Measurements from ENCODE around the gene SLC17A2.

The SLC17A2 gene

DNA sequence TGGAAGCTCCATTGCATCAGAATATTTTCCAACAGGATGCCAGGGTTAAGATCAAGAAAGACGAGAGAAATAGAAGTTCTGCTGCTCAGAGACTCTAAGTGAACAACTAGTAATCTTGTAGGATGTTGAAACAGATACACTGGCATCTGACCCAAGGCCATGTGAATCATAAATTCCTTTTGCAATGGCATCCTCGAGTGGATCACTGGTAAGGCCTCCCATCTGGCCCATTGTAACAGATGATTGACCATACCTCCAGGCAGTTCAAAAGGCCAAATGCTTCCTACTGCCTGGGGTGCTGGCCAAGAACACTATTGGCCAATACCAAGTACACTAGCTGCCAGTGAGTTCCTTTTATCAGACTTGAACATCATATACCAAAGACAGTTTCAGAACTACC, 46.5 kb downstream of the SLC17A2 start:
- no peak overlapping the region for H3K9ac ChIP-seq (ENCODE audit: low read length in 2 of 2)
- H3K27me3 ChIP-seq (ENCODE audit: control insufficient read depth in 1 of 2, insufficient read depth in 2 of 2, low read length in 2 of 2), result peaks cover 0 to 3% of the 10 kb centered on the region in 2 donors
- H3K4me3 ChIP-seq (ENCODE audit: low read length in 2 of 2), result no peak overlapping the region
- H3K4me1 ChIP-seq (ENCODE audit: control insufficient read depth, insufficient read depth, low read length), result no peaks in the 10 kb centered on the region
- H3K9me3 ChIP-seq (ENCODE audit: control insufficient read depth in 2 of 2, low read length in 2 of 2), result no peaks in the 10 kb centered on the region
- no peaks in the 10 kb centered on the region for H3K36me3 ChIP-seq (ENCODE audit: control insufficient read depth in 2 of 2, insufficient read depth in 2 of 2, low read length in 2 of 2)
- no peak overlapping the region for H3K27ac ChIP-seq (ENCODE audit: low read length)

DNA sequence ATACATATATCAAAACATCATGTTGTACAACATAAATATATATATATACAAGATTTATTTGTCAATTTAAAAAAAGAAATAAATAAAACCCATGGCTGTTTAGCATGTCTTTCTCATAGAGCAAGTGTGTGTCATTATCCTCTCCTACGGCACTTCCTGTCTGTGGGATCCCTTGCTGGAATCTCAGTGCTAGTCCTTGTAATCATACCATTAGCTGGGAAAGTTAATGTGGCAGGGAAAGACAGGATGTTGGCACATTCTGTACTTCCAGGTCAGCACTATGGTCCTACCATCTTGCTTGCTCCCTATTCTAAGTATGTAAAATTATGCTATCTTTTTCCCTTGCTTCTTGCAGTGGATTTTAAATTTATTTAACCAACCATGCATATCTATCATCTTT, 47.0 kb downstream of the SLC17A2 start:
- Histone ChIP-seq H3K27ac (ENCODE audit: low read length) (no peak overlapping the region), H3K4me1 (ENCODE audit: control insufficient read depth, insufficient read depth, low read length) (no peaks in the 10 kb centered on the region), H3K9me3 (ENCODE audit: control insufficient read depth in 2 of 2, low read length in 2 of 2) (no peaks in the 10 kb centered on the region), H3K36me3 (ENCODE audit: control insufficient read depth in 2 of 2, insufficient read depth in 2 of 2, low read length in 2 of 2) (no peaks in the 10 kb centered on the region), H3K27me3 (ENCODE audit: control insufficient read depth in 1 of 2, insufficient read depth in 2 of 2, low read length in 2 of 2) (peaks cover 0 to 3% of the 10 kb centered on the region in 2 donors), H3K4me3 (ENCODE audit: low read length in 2 of 2) (no peak overlapping the region), H3K9ac (ENCODE audit: low read length in 2 of 2) (no peak overlapping the region)

GRCh38 chr6:25882051-25882496, 48.4 kb downstream of the SLC17A2 start:
- peak overlapping the region in 1 of 2 donors; percentile 9 for H3K4me3 ChIP-seq (ENCODE audit: low read length in 2 of 2)
- no peak overlapping the region for H3K9ac ChIP-seq (ENCODE audit: low read length in 2 of 2)
- H3K27ac ChIP-seq (ENCODE audit: low read length), result no peak overlapping the region

DNA sequence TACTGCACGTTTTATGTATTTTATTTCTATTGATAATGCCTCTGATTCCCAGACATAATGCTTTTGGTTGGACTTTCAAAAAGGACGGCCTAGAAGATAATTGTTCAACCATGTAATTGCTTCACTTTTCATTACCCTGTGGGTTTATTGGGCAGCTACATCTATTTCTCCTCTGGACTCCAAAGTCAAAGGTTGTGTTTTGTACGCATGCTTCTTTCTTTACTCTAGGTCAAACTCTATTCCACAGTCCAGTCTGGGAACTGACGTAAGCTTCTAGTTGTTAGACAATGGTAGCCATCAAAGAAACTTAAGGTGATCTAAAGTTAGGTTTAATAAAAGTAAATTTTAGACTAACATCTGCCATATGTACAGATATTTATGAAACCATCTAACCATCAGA, 49.9 kb downstream of the SLC17A2 start:
- Histone ChIP-seq H3K27ac (ENCODE audit: low read length) (no peak overlapping the region), H3K9me3 (ENCODE audit: control insufficient read depth in 2 of 2, low read length in 2 of 2) (no peaks in the 10 kb centered on the region), H3K27me3 (ENCODE audit: control insufficient read depth in 1 of 2, insufficient read depth in 2 of 2, low read length in 2 of 2) (peaks cover 0 to 3% of the 10 kb centered on the region in 2 donors), H3K4me3 (ENCODE audit: low read length in 2 of 2) (no peak overlapping the region), H3K36me3 (ENCODE audit: control insufficient read depth in 2 of 2, insufficient read depth in 2 of 2, low read length in 2 of 2) (no peaks in the 10 kb centered on the region), H3K9ac (ENCODE audit: low read length in 2 of 2) (no peak overlapping the region), H3K4me1 (ENCODE audit: control insufficient read depth, insufficient read depth, low read length) (no peaks in the 10 kb centered on the region)

More at GRCh38 chr6:25882051-25882496, 48.4 kb downstream of the SLC17A2 start:
- H3K9me3 ChIP-seq (ENCODE audit: control insufficient read depth in 2 of 2, low read length in 2 of 2), result no peaks in the 10 kb centered on the region
- peaks cover 0 to 3% of the 10 kb centered on the region in 2 donors for H3K27me3 ChIP-seq (ENCODE audit: control insufficient read depth in 1 of 2, insufficient read depth in 2 of 2, low read length in 2 of 2)
- no peaks in the 10 kb centered on the region for H3K4me1 ChIP-seq (ENCODE audit: control insufficient read depth, insufficient read depth, low read length)
- H3K36me3 ChIP-seq (ENCODE audit: control insufficient read depth in 2 of 2, insufficient read depth in 2 of 2, low read length in 2 of 2), result no peaks in the 10 kb centered on the region

DNA sequence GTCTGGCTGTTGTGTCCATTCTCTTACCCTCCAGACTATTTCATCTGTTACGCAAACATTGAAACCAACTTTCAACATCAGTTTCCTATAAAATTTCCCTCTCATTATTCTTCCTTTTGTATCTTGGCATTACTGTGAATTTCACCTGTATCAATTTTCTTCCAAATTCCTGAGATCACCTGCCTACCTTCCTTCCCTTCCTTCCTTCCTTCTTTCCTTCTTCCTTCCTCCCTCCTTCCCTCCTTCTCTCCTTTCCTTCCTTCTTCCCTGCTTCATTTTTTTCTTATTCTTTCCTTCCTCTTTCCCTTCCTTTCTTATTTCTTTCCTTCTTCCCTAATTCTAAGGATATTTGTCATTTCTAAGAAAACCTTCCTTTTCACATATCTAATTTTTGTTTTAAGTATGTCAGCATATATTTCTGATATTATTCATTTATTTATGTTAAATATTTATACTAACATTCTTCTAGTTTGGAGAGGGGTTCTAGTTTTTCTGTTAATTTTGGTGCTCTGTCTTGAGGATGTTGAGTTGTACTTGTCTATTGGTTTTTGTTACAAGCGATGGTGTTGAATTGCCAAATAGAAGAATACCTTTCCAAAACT, 51.7 kb downstream of the SLC17A2 start:
- no peak overlapping the region for H3K9ac ChIP-seq (ENCODE audit: low read length in 2 of 2)
- H3K36me3 ChIP-seq (ENCODE audit: control insufficient read depth in 2 of 2, insufficient read depth in 2 of 2, low read length in 2 of 2), result no peaks in the 10 kb centered on the region
- H3K9me3 ChIP-seq (ENCODE audit: control insufficient read depth in 2 of 2, low read length in 2 of 2), result no peaks in the 10 kb centered on the region
- no peaks in the 10 kb centered on the region for H3K4me1 ChIP-seq (ENCODE audit: control insufficient read depth, insufficient read depth, low read length)
- no peak overlapping the region for H3K4me3 ChIP-seq (ENCODE audit: low read length in 2 of 2)
- H3K27ac ChIP-seq (ENCODE audit: low read length), result no peak overlapping the region
- peaks cover 0 to 3% of the 10 kb centered on the region in 2 donors for H3K27me3 ChIP-seq (ENCODE audit: control insufficient read depth in 1 of 2, insufficient read depth in 2 of 2, low read length in 2 of 2)

DNA sequence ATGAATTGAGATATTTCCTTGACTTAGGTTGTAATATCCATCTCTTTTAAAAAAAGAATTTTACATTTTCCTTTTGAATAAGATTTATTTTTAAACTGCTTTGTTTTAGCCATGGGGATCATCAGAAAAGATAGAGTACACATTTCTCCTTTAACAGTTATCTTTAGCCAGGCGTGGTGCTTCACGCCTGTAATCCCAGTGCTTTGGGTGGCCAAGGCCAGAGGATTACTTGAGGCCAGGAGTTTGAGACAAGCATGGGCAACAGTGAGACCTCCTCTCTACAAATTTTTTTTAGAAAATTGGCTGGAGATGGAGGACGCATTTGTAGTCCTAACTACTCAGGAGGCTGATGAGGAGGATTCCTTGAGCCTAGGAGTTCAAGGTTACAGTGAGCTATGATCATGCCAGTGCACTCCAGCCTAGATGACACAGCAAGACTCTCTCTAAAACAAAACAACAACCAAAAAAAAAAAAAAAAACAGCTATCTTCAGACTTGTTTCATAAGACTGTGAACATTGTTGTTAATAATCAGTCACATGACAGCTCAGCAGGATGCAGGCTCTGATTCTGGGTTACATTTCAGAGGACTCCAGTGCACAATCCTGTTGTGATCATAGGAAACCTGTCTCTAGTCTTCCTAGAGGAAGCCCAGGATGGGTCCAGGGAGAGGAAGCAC, 54.4 kb downstream of the SLC17A2 start:
- peaks cover 0 to 3% of the 10 kb centered on the region in 2 donors for H3K27me3 ChIP-seq (ENCODE audit: control insufficient read depth in 1 of 2, insufficient read depth in 2 of 2, low read length in 2 of 2)
- H3K4me3 ChIP-seq (ENCODE audit: low read length in 2 of 2), result no peak overlapping the region
- no peaks in the 10 kb centered on the region for H3K9me3 ChIP-seq (ENCODE audit: control insufficient read depth in 2 of 2, low read length in 2 of 2)
- no peaks in the 10 kb centered on the region for H3K36me3 ChIP-seq (ENCODE audit: control insufficient read depth in 2 of 2, insufficient read depth in 2 of 2, low read length in 2 of 2)
- H3K27ac ChIP-seq (ENCODE audit: low read length), result no peak overlapping the region
- no peak overlapping the region for H3K9ac ChIP-seq (ENCODE audit: low read length in 2 of 2)
- no peaks in the 10 kb centered on the region for H3K4me1 ChIP-seq (ENCODE audit: control insufficient read depth, insufficient read depth, low read length)

- Histone ChIP-seq H3K4me3 (ENCODE audit: low read length in 2 of 2) (no peak overlapping the region), H3K27me3 (ENCODE audit: control insufficient read depth in 1 of 2, insufficient read depth in 2 of 2, low read length in 2 of 2) (no peaks in the 10 kb centered on the region)
Measured at GRCh38 chr6:25875563-25875905, 55.0 kb downstream of the SLC17A2 start.

GRCh38 chr6:25874822-25875562, 55.5 kb downstream of the SLC17A2 start:
- H3K27ac ChIP-seq (ENCODE audit: low read length), result no peak overlapping the region
- no peaks in the 10 kb centered on the region for H3K36me3 ChIP-seq (ENCODE audit: control insufficient read depth in 2 of 2, insufficient read depth in 2 of 2, low read length in 2 of 2)
- H3K4me3 ChIP-seq (ENCODE audit: low read length in 2 of 2), result no peak overlapping the region
- H3K4me1 ChIP-seq (ENCODE audit: control insufficient read depth, insufficient read depth, low read length), result no peaks in the 10 kb centered on the region
- no peak overlapping the region for H3K9ac ChIP-seq (ENCODE audit: low read length in 2 of 2)
- H3K27me3 ChIP-seq (ENCODE audit: control insufficient read depth in 1 of 2, insufficient read depth in 2 of 2, low read length in 2 of 2), result no peaks in the 10 kb centered on the region
- no peaks in the 10 kb centered on the region for H3K9me3 ChIP-seq (ENCODE audit: control insufficient read depth in 2 of 2, low read length in 2 of 2)

More at GRCh38 chr6:25875563-25875905, 55.0 kb downstream of the SLC17A2 start:
- Histone ChIP-seq H3K4me1 (ENCODE audit: control insufficient read depth, insufficient read depth, low read length) (no peaks in the 10 kb centered on the region), H3K9me3 (ENCODE audit: control insufficient read depth in 2 of 2, low read length in 2 of 2) (no peaks in the 10 kb centered on the region), H3K27ac (ENCODE audit: low read length) (no peak overlapping the region), H3K9ac (ENCODE audit: low read length in 2 of 2) (no peak overlapping the region), H3K36me3 (ENCODE audit: control insufficient read depth in 2 of 2, insufficient read depth in 2 of 2, low read length in 2 of 2) (no peaks in the 10 kb centered on the region)

DNA sequence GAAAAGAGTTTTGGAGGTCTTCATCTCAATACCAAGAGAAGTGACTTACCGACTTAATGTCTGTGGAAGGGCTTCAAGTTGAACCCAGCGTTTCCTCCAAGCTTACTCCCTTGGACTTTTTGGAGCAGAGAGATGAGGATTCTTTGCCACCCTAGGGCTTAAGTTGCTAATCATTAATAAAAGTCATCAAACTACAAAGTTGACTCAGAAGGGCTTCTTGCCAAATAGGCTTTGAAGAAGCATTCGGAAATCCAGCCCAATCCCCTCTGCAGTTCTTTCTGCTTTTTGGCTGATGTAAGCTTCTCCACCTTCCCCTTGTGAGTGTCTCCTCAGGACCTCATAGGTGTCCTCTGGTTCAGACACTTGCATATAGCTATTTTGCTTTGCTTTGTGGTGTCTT, 56.4 kb downstream of the SLC17A2 start, which contains the start of gene SLC17A3:
SLC17A3 (minus strand) TSS at position 126 of the 400 bp plus-strand sequence. CDS start 5,856 bp downstream, outside the sequence.
- Histone ChIP-seq H3K27ac (ENCODE audit: low read length) (no peak within 1 kb of the TSS), H3K9me3 (ENCODE audit: control insufficient read depth in 2 of 2, low read length in 2 of 2) (no peaks in the 10 kb centered on the region)

GRCh38 chr6:25872814-25873213, 57.7 kb downstream of the SLC17A2 start:
- H3K36me3 ChIP-seq (ENCODE audit: control insufficient read depth in 2 of 2, insufficient read depth in 2 of 2, low read length in 2 of 2), result no peaks in the 10 kb centered on the region
- no peaks in the 10 kb centered on the region for H3K9me3 ChIP-seq (ENCODE audit: control insufficient read depth in 2 of 2, low read length in 2 of 2)
- no peaks in the 10 kb centered on the region for H3K4me1 ChIP-seq (ENCODE audit: control insufficient read depth, insufficient read depth, low read length)
- H3K9ac ChIP-seq (ENCODE audit: low read length in 2 of 2), result no peak overlapping the region
- H3K27ac ChIP-seq (ENCODE audit: low read length), result no peak overlapping the region
- no peak overlapping the region for H3K4me3 ChIP-seq (ENCODE audit: low read length in 2 of 2)
- H3K27me3 ChIP-seq (ENCODE audit: control insufficient read depth in 1 of 2, insufficient read depth in 2 of 2, low read length in 2 of 2), result no peaks in the 10 kb centered on the region

More for the DNA sequence above, 56.4 kb downstream of the SLC17A2 start, which contains the start of gene SLC17A3:
- Histone ChIP-seq H3K27me3 (ENCODE audit: control insufficient read depth in 1 of 2, insufficient read depth in 2 of 2, low read length in 2 of 2) (no peaks in the 10 kb centered on the region), H3K4me1 (ENCODE audit: control insufficient read depth, insufficient read depth, low read length) (no peaks in the 10 kb centered on the region), H3K9ac (ENCODE audit: low read length in 2 of 2) (no peak within 1 kb of the TSS), H3K36me3 (ENCODE audit: control insufficient read depth in 2 of 2, insufficient read depth in 2 of 2, low read length in 2 of 2) (no peaks in the 10 kb centered on the region), H3K4me3 (ENCODE audit: low read length in 2 of 2) (no peak within 1 kb of the TSS)

Data from stomach smooth muscle (tissue), 2 donors.